GM19468 (cell line): ENCODE results near the gene LRG1.
"Not testable (repeated sequence)": the region's sequence is repeated elsewhere in the genome, so short reads cannot be mapped to it uniquely, and the experiment has no call there.

ENCODE experiments used
- ATAC-seq: cut with Tn5 transposase; IDR thresholded peaks from one replicate; pipeline ENCODE4 v1.9.1; 2021; ENCODE audit warnings: mild to moderate bottlenecking, moderate library complexity, moderate number of reproducible peaks; ENCODE audit not compliant: unreplicated experiment; ENCODE audit errors: extremely low read depth

Gene LRG1

GRCh38 chr19:4553775-4554174 is 13.9 kb upstream of the LRG1 start:
- ATAC-seq, result no peak

- no peak for ATAC-seq
These were observed 13.4 kb upstream of the LRG1 start for GRCh38 chr19:4553092-4553695.

- ATAC-seq, result no peak
These were observed 12.6 kb upstream of the LRG1 start for GRCh38 chr19:4552525-4552819.

- no peak for ATAC-seq
These were observed 10.7 kb upstream of the LRG1 start for GRCh38 chr19:4550479-4551050.

- ATAC-seq, result no peak
These were observed 10.2 kb upstream of the LRG1 start for GRCh38 chr19:4550018-4550417.

GRCh38 chr19:4548238-4548584 is 8.4 kb upstream of the LRG1 start:
- ATAC-seq, result no peak

GRCh38 chr19:4547303-4548237 is 7.7 kb upstream of the LRG1 start:
- ATAC-seq, result no peak

- no peak for ATAC-seq
These were observed 4.2 kb upstream of the LRG1 start for GRCh38 chr19:4543842-4544647.

- no peak for ATAC-seq
These were observed 3.3 kb upstream of the LRG1 start for GRCh38 chr19:4542896-4543841.

GRCh38 chr19:4541806-4542145 is 1.9 kb upstream of the LRG1 start:
- not testable (repeated sequence) for ATAC-seq

GRCh38 chr19:4541114-4541805 is 1.4 kb upstream of the LRG1 start:
- no peak for ATAC-seq

- ATAC-seq, result no peak
These were observed 605 bp downstream of the LRG1 start for GRCh38 chr19:4539169-4539692.

GRCh38 chr19:4538601-4538954 is 1.3 kb downstream of the LRG1 start:
- ATAC-seq, result no peak

GRCh38 chr19:4537953-4538600 is 1.8 kb downstream of the LRG1 start:
- no peak for ATAC-seq

GRCh38 chr19:4536798-4537197 is 3.0 kb downstream of the LRG1 start:
- ATAC-seq, result no peak

- no peak for ATAC-seq
These were observed 4.8 kb downstream of the LRG1 start, which contains the start of gene PLIN5 for GRCh38 chr19:4534836-4535658. TSS of gene PLIN5 (minus strand) at chr19:4535224. CDS start at chr19:4534074, 1,150 bp downstream.

GRCh38 chr19:4533835-4534424 is 5.9 kb downstream of the LRG1 start:
- no peak for ATAC-seq
